ENCODE results near the gene TNFSF11. TPM values are rescaled to one million over a fixed set of nuclear protein-coding genes. Genes with fewer than 3 reads are reported as not detected.

Gene TNFSF11
- total and polyA plus RNA-seq, 2 donors (not counting 1 experiment from before 2014, with no cell fraction given) = not detected

DNA sequence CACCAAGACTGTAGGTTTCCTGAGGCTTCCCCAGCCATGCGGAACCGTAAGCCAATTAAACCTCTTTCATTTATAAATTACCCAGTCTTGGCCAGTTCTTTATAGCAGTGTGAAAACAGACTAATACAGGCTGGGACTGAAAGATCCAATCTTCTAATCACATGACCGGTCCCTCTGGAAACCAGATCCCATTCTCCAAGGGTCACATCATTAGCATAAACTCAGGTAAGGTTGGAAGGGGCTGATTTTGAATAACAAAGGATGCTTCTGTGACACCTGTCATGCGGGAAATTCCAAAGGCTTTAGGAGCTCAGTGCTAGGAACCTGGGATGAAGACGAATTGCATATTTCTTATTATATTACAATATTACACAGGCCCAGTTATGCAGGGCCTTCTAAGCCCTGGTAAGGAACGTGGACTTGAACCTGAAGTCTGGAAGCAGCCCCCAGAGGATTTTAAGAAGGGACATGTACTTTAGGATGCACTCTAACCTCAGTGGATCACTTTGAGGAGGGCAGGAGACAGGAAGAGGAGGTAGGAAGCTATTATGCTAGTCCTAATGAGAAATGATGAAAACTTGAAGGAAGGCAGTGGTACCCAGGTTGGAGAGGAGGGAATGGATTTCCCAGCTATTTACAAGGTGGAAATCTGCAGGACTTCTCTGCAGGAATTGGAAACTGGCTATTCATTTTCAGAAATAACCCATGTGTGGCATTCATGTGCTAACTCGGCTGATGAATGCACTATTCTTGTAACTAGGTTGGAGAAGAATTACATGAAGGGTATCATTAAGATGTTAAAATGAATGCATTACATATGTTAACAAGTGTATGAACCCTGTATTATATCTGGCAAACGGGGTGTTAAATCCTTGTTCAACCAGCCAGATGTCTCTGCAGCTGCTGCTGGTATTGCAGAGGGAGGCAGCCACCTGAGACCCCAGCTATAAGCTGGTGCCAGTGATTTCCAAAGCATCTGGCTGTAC, 19.3 kb downstream of the TNFSF11 start:
- H3K9me3 Mint-ChIP-seq (ENCODE audit: insufficient read depth) = no peaks in the 10 kb centered on the region
- ChIA-PET POLR2A (no interaction called here), CTCF (interaction anchor here (3.4 to 7.1 kb wide), 2 partner anchors 259 to 1211 kb away, joined by 14 to 45 read pairs; no protein-coding TSS in a partner anchor)
- Histone ChIP-seq H2AFZ (ENCODE audit: insufficient read depth, low read depth, low read length, poor library complexity, severe bottlenecking) (no peak overlapping the region), H3K4me3 (ENCODE audit: control extremely low read depth in 1 of 5, extremely low read depth in 1 of 5, insufficient read depth in 1 of 5, low read depth in 2 of 5, low read length in 4 of 5) (no peak overlapping the region), H3K9ac (ENCODE audit: low read length) (no peak overlapping the region), H3K36me3 (replicated peaks in 1 of 2; ENCODE audit: control extremely low read depth in 1 of 2, control insufficient read depth in 1 of 2, extremely low read depth in 1 of 2, insufficient read depth in 2 of 2, low read length in 1 of 2) (no peaks in the 10 kb centered on the region), H3K27me3 (replicated peaks in 1 of 4; ENCODE audit: control extremely low read depth in 1 of 4, control insufficient read depth in 3 of 4, insufficient read depth in 4 of 4, low read length in 3 of 4) (no peaks in the 10 kb centered on the region), H3K27ac (ENCODE audit: low read length in 2 of 2) (no peak overlapping the region), H4K20me1 (ENCODE audit: control insufficient read depth, insufficient read depth, low read length, poor library complexity, severe bottlenecking) (no peaks in the 10 kb centered on the region), H3K4me1 (ENCODE audit: control insufficient read depth in 2 of 2, insufficient read depth in 2 of 2, low read length in 2 of 2) (no peaks in the 10 kb centered on the region), H3K79me2 (ENCODE audit: control insufficient read depth, insufficient read depth, low read length) (no peaks in the 10 kb centered on the region), H3K9me3 (ENCODE audit: control extremely low read depth in 1 of 3, control insufficient read depth in 2 of 3, insufficient read depth in 1 of 3, low read length in 2 of 3) (no peaks in the 10 kb centered on the region), H3K4me2 (replicated peaks; ENCODE audit: low read depth, low read length, poor library complexity, severe bottlenecking) (no peak overlapping the region)
- DNase-seq (no peak), ATAC-seq (ENCODE audit: low read depth) (no peak)
- no peak overlapping the region for H3K4me3 Mint-ChIP-seq
- H3K27ac Mint-ChIP-seq = no peak overlapping the region
- no peaks in the 10 kb centered on the region for H3K4me1 Mint-ChIP-seq
- TF ChIP-seq CTCF (IDR thresholded peaks at IDR 0.05) (no peak), EZH2 (IDR thresholded peaks at IDR 0.05; ENCODE audit: borderline replicate concordance, insufficient read depth, low read depth, low read length, poor library complexity, severe bottlenecking) (no peak)
- no peaks in the 10 kb centered on the region for H3K27me3 Mint-ChIP-seq
- intact Hi-C loops (cut with micrococcal nuclease) = loop anchor here (10.0 kb wide), 1 partner anchor 1282 kb away; the partner anchor contains the start of genes CCDC122 and LACC1
- 80% methylated on average over 4 of the region's 8 CpGs for WGBS (ENCODE audit: insufficient coverage)
